ENCODE results near the gene COL4A2. TPM values are rescaled to one million over a fixed set of nuclear protein-coding genes. Genes with fewer than 3 reads are reported as not detected.
A peak's percentile ranks its signal among the peaks of the same experiment; 100 is the strongest.

COL4A2 gene
- total RNA-seq, 4 donors from 2014 or later = 51.2 to 85.8 (median 70.5) TPM

DNA sequence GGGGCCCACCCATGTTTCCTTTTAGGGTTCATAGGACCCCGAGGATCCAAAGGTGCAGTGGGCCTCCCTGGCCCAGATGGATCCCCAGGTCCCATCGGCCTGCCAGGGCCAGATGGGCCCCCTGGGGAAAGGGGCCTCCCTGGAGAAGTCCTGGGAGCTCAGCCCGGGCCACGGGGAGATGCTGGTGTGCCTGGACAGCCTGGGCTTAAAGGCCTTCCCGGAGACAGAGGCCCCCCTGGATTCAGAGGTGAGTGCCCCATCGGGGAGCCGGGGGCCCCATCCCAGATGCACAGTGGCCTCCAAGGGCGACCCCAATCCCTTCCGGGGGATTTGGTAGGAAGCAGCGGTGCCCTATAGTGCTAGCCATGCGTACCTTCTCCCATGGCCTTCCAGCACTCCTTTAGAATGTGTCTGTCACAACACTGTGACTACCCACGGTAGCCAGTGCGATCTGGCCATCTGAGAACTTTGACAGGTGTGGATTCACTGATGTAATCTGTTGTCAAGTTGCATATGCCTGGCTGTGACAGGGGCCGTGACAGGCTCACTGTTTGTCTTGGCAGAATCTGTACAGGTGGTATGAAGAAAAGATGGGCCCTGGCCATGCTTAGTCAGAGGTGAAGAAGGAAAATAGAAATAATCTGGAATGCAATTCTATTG is 165.9 kb downstream of the COL4A2 start:
- intact Hi-C loops (cut with DNase I; ENCODE audit: low total_unique reads) (loop anchor here (2.0 kb wide), 1 partner anchor 26 kb away; no protein-coding TSS in a partner anchor), in situ Hi-C loops (cut with MboI; ENCODE audit: low sequenced_read_pairs in 4 of 4) (loop anchor here in 1 of 4 donors (25.0 kb wide), 2 partner anchors 89 to 339 kb away; partner anchors contain the start of gene RAB20)
- Histone ChIP-seq H3K9me3 (no peaks in the 10 kb centered on the region), H3K4me3 (no peak overlapping the region), H3K4me1 (peaks cover 4 to 7% of the 10 kb centered on the region in 2 donors), H3K36me3 (peaks cover 0 to 8% of the 10 kb centered on the region in 2 donors), H3K27me3 (no peaks in the 10 kb centered on the region), H3K27ac (peak overlapping the region in 3 of 4 donors; percentile 40 to 64 (median 47))
- DNase-seq = peak in 1 of 2 donors; percentile 61
- peak; percentile 83 to 87 for ATAC-seq
- no peak for TF ChIP-seq POLR2A (IDR thresholded peaks at IDR 0.05)
- TF ChIP-seq, protein P1, sequence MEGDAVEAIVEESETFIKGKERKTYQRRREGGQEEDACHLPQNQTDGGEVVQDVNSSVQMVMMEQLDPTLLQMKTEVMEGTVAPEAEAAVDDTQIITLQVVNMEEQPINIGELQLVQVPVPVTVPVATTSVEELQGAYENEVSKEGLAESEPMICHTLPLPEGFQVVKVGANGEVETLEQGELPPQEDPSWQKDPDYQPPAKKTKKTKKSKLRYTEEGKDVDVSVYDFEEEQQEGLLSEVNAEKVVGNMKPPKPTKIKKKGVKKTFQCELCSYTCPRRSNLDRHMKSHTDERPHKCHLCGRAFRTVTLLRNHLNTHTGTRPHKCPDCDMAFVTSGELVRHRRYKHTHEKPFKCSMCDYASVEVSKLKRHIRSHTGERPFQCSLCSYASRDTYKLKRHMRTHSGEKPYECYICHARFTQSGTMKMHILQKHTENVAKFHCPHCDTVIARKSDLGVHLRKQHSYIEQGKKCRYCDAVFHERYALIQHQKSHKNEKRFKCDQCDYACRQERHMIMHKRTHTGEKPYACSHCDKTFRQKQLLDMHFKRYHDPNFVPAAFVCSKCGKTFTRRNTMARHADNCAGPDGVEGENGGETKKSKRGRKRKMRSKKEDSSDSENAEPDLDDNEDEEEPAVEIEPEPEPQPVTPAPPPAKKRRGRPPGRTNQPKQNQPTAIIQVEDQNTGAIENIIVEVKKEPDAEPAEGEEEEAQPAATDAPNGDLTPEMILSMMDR (IDR thresholded peaks at IDR 0.05 in 4 of 5, conservative IDR thresholded peaks at IDR 0.05 in 1 of 5) = no peak

DNA sequence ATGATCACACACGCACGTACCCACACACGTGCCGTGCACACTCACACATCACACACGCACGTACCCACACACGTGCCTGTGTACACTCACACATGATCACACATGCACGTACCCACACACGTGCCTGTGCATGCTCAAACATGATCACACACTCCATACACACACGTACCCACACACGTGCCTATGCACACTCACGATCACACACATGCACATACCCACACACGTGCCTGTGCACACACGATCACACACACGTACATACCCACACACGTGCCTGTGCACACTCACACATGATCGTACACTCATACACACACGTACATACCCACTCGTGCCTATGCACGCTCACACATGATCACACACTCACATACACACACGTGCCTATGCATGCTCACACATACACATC is 167.6 kb downstream of the COL4A2 start:
- intact Hi-C loops (cut with DNase I; ENCODE audit: low total_unique reads) = no loop called here
- H3K27ac ChIP-seq = no peak overlapping the region
- ATAC-seq (no peak), DNase-seq (no peak)
- H3K36me3 ChIP-seq = peaks cover 0 to 6% of the 10 kb centered on the region in 2 donors
- in situ Hi-C loops (cut with MboI; ENCODE audit: low sequenced_read_pairs in 4 of 4) = loop anchor here in 1 of 4 donors (25.0 kb wide), 2 partner anchors 88 to 338 kb away; partner anchors contain the start of gene RAB20
- H3K27me3 ChIP-seq = no peaks in the 10 kb centered on the region
- TF ChIP-seq, protein P1 (IDR thresholded peaks at IDR 0.05 in 4 of 5, conservative IDR thresholded peaks at IDR 0.05 in 1 of 5) = no peak
- TF ChIP-seq POLR2A (IDR thresholded peaks at IDR 0.05) = no peak
- H3K9me3 ChIP-seq = no peaks in the 10 kb centered on the region
- H3K4me1 ChIP-seq = peaks cover 4 to 7% of the 10 kb centered on the region in 2 donors
- H3K4me3 ChIP-seq = no peak overlapping the region

DNA sequence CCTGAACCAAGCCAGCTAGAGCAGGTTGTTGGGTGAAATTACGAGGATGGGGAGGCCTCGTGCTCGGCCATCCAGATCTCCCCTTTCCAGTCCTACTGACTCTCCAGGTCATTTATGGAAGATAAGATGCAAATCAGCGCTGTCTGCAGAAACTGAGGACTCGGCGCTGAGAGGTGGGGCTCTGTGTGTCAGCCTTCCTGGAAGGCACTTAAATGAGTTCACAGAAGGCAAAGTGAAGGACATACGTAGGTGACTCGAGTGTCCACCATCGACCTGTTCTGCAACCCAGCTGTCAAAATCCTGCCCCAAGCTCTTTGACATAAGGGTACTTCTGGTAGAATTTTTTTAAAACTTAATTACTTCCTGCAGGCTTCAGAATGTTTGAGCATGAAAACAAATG is 168.0 kb downstream of the COL4A2 start:
- peaks cover 4 to 7% of the 10 kb centered on the region in 2 donors for H3K4me1 ChIP-seq
- in situ Hi-C loops (cut with MboI; ENCODE audit: low sequenced_read_pairs in 4 of 4) = no loop called here
- H3K27me3 ChIP-seq = no peaks in the 10 kb centered on the region
- DNase-seq (no peak), ATAC-seq (no peak)
- no peak overlapping the region for H3K4me3 ChIP-seq
- no peak overlapping the region for H3K27ac ChIP-seq
- no peak for TF ChIP-seq POLR2A (IDR thresholded peaks at IDR 0.05)
- TF ChIP-seq, protein P1 (IDR thresholded peaks at IDR 0.05 in 4 of 5, conservative IDR thresholded peaks at IDR 0.05 in 1 of 5) = no peak
- H3K36me3 ChIP-seq = peaks cover 0 to 8% of the 10 kb centered on the region in 2 donors
- no peaks in the 10 kb centered on the region for H3K9me3 ChIP-seq
- intact Hi-C loops (cut with DNase I; ENCODE audit: low total_unique reads) = no loop called here

DNA sequence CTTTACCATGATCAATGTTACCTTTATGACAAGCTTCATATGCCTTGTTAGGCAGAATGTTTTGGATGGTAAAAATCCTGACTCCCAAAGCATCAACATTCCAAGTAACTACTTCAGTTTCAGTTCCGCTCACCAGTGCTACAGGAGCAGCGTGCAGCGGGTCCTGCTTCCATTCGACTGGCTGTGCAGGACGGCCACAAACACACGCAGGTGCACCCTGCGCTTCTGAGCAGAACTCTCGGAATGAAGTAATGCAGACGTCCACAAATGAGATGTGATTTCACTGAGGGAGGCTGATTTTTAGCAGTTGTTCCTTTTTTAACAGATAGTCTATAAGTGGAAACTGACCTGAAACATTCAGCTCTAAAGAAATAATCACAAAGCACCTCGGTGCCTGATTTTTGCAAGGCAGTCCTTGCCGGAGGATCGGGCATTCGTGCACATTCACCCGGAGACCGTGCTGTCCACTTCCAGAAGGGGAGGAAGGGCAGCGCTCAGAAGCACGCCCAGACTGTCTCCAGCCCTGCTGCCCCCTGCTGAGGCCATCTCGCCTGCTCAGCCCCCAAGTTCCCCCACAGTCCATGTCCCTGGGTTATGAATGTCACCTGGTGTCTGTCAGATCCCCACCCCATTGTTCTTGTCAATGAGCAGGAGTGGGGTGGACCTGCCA is 168.6 kb downstream of the COL4A2 start:
- peaks cover 0 to 13% of the 10 kb centered on the region in 2 donors for H3K36me3 ChIP-seq
- no peak overlapping the region for H3K4me3 ChIP-seq
- H3K27me3 ChIP-seq = no peaks in the 10 kb centered on the region
- no peak for ATAC-seq
- peaks cover 4 to 7% of the 10 kb centered on the region in 2 donors for H3K4me1 ChIP-seq
- no peak overlapping the region for H3K27ac ChIP-seq
- in situ Hi-C loops (cut with MboI; ENCODE audit: low sequenced_read_pairs in 4 of 4) (no loop called here), intact Hi-C loops (cut with DNase I; ENCODE audit: low total_unique reads) (no loop called here)
- no peak for DNase-seq
- no peaks in the 10 kb centered on the region for H3K9me3 ChIP-seq
- TF ChIP-seq POLR2A (IDR thresholded peaks at IDR 0.05) = no peak
- TF ChIP-seq, protein P1 (IDR thresholded peaks at IDR 0.05 in 4 of 5, conservative IDR thresholded peaks at IDR 0.05 in 1 of 5) = no peak
